ENCODE results near the gene LY86. TPM values are rescaled to one million over a fixed set of nuclear protein-coding genes. Genes with fewer than 3 reads are reported as not detected.

The LY86 gene
- total RNA-seq, 4 donors from 2014 or later, result 1.2 to 1.8 (median 1.3) TPM

- Histone ChIP-seq H3K27me3 (no peaks in the 10 kb centered on the region), H3K4me1 (peaks cover 0 to 10% (median 0%) of the 10 kb centered on the region in 4 donors), H3K27ac (replicated peaks in 1 of 4) (no peak overlapping the region), H3K4me3 (no peak overlapping the region), H3K9me3 (peaks cover 0 to 7% (median 0%) of the 10 kb centered on the region in 4 donors), H3K36me3 (no peaks in the 10 kb centered on the region)
- intact Hi-C loops (cut with DNase I), result no loop called here
- TF ChIP-seq EP300 (IDR thresholded peaks at IDR 0.05) (no peak), POLR2AphosphoS5 (IDR thresholded peaks at IDR 0.05) (no peak), POLR2A (IDR thresholded peaks at IDR 0.05; ENCODE audit: low read depth) (no peak)
- TF ChIP-seq, protein P1, sequence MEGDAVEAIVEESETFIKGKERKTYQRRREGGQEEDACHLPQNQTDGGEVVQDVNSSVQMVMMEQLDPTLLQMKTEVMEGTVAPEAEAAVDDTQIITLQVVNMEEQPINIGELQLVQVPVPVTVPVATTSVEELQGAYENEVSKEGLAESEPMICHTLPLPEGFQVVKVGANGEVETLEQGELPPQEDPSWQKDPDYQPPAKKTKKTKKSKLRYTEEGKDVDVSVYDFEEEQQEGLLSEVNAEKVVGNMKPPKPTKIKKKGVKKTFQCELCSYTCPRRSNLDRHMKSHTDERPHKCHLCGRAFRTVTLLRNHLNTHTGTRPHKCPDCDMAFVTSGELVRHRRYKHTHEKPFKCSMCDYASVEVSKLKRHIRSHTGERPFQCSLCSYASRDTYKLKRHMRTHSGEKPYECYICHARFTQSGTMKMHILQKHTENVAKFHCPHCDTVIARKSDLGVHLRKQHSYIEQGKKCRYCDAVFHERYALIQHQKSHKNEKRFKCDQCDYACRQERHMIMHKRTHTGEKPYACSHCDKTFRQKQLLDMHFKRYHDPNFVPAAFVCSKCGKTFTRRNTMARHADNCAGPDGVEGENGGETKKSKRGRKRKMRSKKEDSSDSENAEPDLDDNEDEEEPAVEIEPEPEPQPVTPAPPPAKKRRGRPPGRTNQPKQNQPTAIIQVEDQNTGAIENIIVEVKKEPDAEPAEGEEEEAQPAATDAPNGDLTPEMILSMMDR (IDR thresholded peaks at IDR 0.05), result no peak
- DNase-seq (ENCODE audit: extremely low spot score), result no peak
- 89% methylated on average over 6 of the region's 6 CpGs for WGBS
These were observed 8.2 kb upstream of the LY86 start for GRCh38 chr6:6580225-6580856.

- TF ChIP-seq, protein P1 (IDR thresholded peaks at IDR 0.05), result no peak
- TF ChIP-seq POLR2A (IDR thresholded peaks at IDR 0.05; ENCODE audit: low read depth) (no peak), EP300 (IDR thresholded peaks at IDR 0.05) (no peak), POLR2AphosphoS5 (IDR thresholded peaks at IDR 0.05) (no peak)
- DNase-seq (ENCODE audit: extremely low spot score), result peak; percentile 68
These were observed 7.5 kb upstream of the LY86 start for GRCh38 chr6:6581054-6581453.

DNA sequence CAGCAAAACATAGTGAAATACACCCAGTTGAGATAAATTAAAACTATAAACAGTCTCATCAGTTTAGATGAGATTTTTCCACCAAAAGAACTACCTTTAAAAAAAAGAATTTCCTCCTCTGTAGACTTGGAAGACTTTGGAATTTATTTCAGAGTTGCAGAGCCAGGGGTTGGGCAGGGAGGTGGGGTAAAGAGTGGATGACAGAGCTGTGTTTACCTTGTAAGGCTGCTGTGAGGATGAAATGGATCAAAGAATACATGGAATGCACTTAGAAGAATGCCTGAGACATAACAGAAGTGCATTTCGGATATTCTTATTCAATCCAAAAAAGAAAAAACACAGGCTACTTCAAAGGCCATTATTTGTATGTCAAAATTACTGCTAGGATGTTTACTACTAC, 6.4 kb upstream of the LY86 start:
- Histone ChIP-seq H3K4me3 (no peak overlapping the region), H3K27me3 (no peaks in the 10 kb centered on the region), H3K27ac (replicated peaks in 1 of 4) (no peak overlapping the region), H3K9me3 (no peaks in the 10 kb centered on the region), H3K4me1 (peaks cover 0 to 10% (median 0%) of the 10 kb centered on the region in 4 donors), H3K36me3 (no peaks in the 10 kb centered on the region)
- intact Hi-C loops (cut with DNase I), result no loop called here
- DNase-seq (ENCODE audit: extremely low spot score), result no peak
- WGBS, result 54% methylated on average over 1 of the region's 1 CpG
- TF ChIP-seq, protein P1 (IDR thresholded peaks at IDR 0.05), result no peak
- TF ChIP-seq POLR2A (IDR thresholded peaks at IDR 0.05; ENCODE audit: low read depth), result no peak
- TF ChIP-seq EP300 (IDR thresholded peaks at IDR 0.05), result no peak
- no peak for TF ChIP-seq POLR2AphosphoS5 (IDR thresholded peaks at IDR 0.05)

More at GRCh38 chr6:6581054-6581453, 7.5 kb upstream of the LY86 start:
- Histone ChIP-seq H3K27me3 (no peaks in the 10 kb centered on the region), H3K4me1 (peaks cover 0 to 10% (median 0%) of the 10 kb centered on the region in 4 donors), H3K36me3 (no peaks in the 10 kb centered on the region), H3K9me3 (peaks cover 0 to 7% (median 0%) of the 10 kb centered on the region in 4 donors), H3K27ac (replicated peaks in 1 of 4) (no peak overlapping the region), H3K4me3 (no peak overlapping the region)
- intact Hi-C loops (cut with DNase I), result no loop called here
- 67% methylated on average over 3 of the region's 3 CpGs for WGBS

- TF ChIP-seq, protein P1 (IDR thresholded peaks at IDR 0.05), result no peak
- TF ChIP-seq POLR2A (IDR thresholded peaks at IDR 0.05; ENCODE audit: low read depth) (no peak), POLR2AphosphoS5 (IDR thresholded peaks at IDR 0.05) (no peak), EP300 (IDR thresholded peaks at IDR 0.05) (no peak)
- Histone ChIP-seq H3K9me3 (no peaks in the 10 kb centered on the region), H3K4me1 (peaks cover 0 to 14% (median 8%) of the 10 kb centered on the region in 4 donors), H3K27me3 (no peaks in the 10 kb centered on the region), H3K4me3 (no peak overlapping the region), H3K36me3 (no peaks in the 10 kb centered on the region), H3K27ac (replicated peaks in 1 of 4) (no peak overlapping the region)
- 87% methylated on average over 2 of the region's 2 CpGs for WGBS
- DNase-seq (ENCODE audit: extremely low spot score), result no peak
- intact Hi-C loops (cut with DNase I), result no loop called here
These were observed 4.7 kb upstream of the LY86 start for GRCh38 chr6:6583836-6584235.
